ENCODE data around the gene TMEM119.

Gene TMEM119

DNA sequence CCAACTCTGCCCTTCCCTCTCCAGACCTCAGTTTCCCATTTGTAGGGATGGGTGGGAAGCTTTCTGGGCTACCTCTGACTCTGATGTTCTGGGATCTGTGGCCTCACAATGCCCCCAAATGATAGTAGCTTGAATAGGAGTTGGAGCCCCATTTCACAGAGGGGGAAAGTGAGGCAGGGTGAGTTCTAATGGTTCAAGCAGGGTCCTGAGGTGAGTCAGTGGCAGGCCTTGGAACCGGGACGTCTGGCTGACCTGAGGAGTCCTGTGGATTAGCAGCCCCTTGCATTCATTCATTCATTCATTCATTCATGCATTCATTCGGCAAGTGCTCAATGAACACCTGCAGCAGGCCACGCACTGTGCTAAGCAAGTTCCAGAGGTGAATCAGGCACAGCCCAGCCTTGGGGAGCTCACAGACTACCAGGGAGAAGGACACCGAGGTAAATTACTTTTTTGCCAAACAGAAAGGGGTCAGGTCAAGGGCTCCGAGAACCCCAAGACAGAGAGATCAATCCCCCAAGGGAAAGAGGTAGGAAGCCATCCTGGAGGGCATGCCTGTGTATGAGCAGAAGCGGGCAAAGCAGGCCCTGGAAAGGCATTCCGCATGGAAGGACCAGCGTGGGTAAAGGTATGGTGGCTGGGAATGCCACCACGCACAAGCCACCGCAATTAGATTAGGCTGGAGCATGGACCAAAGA is 818 bp upstream of the TMEM119 start:
- no peak overlapping the region for H3K4me3 ChIP-seq (ENCODE audit: low read depth, low read length)
- TF ChIP-seq, protein P1, sequence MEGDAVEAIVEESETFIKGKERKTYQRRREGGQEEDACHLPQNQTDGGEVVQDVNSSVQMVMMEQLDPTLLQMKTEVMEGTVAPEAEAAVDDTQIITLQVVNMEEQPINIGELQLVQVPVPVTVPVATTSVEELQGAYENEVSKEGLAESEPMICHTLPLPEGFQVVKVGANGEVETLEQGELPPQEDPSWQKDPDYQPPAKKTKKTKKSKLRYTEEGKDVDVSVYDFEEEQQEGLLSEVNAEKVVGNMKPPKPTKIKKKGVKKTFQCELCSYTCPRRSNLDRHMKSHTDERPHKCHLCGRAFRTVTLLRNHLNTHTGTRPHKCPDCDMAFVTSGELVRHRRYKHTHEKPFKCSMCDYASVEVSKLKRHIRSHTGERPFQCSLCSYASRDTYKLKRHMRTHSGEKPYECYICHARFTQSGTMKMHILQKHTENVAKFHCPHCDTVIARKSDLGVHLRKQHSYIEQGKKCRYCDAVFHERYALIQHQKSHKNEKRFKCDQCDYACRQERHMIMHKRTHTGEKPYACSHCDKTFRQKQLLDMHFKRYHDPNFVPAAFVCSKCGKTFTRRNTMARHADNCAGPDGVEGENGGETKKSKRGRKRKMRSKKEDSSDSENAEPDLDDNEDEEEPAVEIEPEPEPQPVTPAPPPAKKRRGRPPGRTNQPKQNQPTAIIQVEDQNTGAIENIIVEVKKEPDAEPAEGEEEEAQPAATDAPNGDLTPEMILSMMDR (IDR thresholded peaks at IDR 0.05; ENCODE audit: control insufficient read depth, extremely low read depth, insufficient read depth) = no peak
- no peak for DNase-seq (ENCODE audit: low read depth)

DNA sequence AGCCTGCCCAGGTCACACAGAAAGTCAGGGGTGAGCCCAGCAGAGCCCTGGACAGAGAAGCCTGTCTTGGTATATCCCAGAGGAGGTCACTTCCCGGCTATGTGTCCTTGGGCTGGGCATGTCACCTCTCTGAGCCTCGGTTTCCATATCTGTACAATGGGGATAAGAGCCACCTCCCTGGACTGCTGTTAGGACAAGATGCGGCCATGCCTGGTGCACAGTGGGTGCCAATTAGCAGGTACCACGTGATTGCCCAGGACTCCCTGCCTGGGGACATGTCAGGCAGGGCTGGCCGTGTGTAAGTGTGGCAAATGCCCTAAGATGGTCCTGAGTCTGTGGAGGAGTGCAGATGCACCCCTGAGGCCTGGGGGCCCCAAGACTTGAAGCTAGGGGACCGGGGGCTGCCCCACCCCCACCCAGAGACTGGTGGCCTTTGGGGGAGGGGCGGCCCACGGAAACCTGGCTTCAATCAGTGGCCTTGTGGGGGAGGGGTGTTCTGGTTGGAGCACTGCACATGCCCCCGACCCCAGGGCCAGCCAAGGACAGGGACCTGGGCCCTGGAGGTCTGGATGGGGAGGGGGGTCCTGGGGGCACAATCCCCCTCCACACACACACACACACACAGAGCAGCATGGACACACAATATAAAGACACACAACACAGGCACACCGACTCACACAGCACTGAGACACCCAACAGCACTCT is 878 bp downstream of the TMEM119 start:
- DNase-seq (ENCODE audit: low read depth) = no peak
- TF ChIP-seq, protein P1 (IDR thresholded peaks at IDR 0.05; ENCODE audit: control insufficient read depth, extremely low read depth, insufficient read depth) = no peak
- no peak overlapping the region for H3K4me3 ChIP-seq (ENCODE audit: low read depth, low read length)

DNA sequence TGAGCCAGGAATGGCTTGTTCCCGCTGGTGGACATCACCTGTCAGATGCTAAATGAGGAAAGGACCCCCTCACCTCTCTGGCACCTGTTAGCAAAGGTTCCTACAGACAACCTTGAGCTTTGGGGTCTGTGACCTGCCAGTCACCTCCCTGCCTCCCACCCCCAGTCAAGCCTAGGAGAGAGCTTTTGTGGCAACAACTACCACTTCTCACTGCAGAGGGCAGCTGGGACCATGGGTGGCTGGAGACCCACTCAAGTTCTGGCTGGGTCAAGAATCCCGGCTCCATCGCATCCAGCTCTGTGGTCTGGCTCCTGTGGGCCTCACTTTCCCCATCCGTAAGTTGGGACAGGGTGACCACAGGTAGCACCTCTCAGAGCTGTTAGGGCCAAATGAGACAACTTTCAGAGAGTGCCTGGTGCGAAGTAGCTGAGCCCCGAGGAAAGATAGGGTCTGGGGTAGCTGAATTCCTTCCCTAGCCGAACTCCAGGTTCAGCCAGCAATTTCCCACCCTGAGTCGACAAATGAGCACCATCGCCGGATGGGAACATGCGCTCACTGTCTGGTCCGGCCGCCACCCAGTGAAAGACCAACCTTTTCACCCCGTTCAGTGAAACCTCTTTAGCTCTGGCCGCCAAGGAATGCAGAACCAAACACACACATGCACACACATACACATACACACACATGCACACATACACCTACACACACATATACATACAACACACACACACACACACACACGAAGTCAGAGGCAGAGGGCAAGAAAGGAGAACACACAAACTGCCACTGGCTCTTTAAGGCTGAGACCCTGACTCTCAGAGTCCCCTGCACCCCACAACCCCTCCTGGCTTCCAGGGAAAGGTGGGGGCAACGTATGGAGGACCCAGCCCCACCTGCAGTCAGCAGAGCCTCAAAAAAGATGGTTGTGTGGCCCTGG is 1.9 kb downstream of the TMEM119 start:
- no peak overlapping the region for H3K4me3 ChIP-seq (ENCODE audit: low read depth, low read length)
- no peak for DNase-seq (ENCODE audit: low read depth)
- TF ChIP-seq, protein P1 (IDR thresholded peaks at IDR 0.05; ENCODE audit: control insufficient read depth, extremely low read depth, insufficient read depth) = no peak

DNA sequence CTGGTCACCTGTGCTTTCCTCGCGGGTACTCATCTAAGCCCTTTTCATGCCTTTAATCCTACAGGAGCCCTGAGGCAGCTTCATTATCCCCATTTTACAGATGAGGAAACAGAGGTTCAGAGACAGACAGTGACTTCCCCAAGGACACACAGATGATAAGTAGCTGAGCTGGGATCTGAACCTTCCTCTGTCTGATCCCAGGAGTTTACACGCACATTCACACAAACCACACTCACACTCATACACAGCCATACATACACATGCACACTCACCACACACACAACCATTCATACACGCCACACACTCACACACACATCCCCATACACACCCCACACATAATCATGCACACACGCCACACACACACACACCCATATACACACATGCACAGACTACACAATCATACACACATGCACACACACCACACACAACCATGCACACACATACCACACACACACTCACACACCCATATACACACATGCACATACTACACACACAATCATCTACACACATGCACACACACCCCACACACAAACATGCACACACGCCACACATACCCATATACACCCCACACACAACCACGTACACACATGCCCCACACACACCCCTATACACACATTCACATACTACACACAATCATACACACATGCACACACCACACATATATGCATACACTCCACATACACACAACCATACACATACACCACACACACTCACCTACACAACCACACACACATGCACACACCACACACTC is 2.7 kb downstream of the TMEM119 start:
- DNase-seq (ENCODE audit: low read depth) = no peak
- TF ChIP-seq, protein P1 (IDR thresholded peaks at IDR 0.05; ENCODE audit: control insufficient read depth, extremely low read depth, insufficient read depth) = no peak
- no peak overlapping the region for H3K4me3 ChIP-seq (ENCODE audit: low read depth, low read length)

DNA sequence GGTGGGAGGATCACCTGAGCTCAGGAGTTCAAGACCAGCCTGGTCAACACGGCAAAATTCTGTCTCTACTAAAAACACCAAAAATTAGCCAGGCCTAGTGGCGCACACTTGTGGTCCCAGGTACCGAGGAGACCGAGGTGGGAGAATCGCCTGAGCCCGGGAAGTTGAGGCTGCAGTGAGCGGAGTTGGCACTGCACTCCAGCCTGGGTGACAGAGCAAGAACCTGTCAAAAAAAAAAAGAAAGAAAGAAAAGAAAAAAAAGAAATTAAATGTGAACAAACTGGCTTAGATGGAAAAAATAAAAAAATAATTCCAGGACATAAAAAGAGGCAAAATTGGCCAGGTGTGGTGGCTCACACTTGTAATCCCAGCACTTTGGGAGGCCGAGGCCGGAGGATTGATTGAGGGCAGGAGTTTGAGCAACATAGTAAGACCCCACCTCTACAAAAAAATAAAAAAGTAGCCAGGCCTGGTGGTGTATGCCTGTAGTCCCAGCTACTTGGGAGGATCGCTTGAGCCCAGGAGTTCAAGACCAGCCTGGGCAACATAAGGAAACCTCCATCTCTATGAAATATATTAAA is 3.5 kb downstream of the TMEM119 start:
- TF ChIP-seq, protein P1 (IDR thresholded peaks at IDR 0.05; ENCODE audit: control insufficient read depth, extremely low read depth, insufficient read depth) = no peak
- no peak overlapping the region for H3K4me3 ChIP-seq (ENCODE audit: low read depth, low read length)
- no peak for DNase-seq (ENCODE audit: low read depth)
